Uterus (tissue), 4 donors: ENCODE measurements around the gene PLEKHG3. TPM values are rescaled to one million over a fixed set of nuclear protein-coding genes. Genes with fewer than 3 reads are reported as not detected.

Experiments
- DNase-seq, 2 donors: peaks; one replicate each; pipeline ENCODE4 v3.0.0-alpha.2; 2019 to 2020
- H3K27ac ChIP-seq, 2 donors: fragments of 200-600 bp; sonication (generic); 1 replicate in 1 of 2; 2 replicates in 1 of 2; pipeline ENCODE4 v1.5.1; 2016 to 2018
- H3K27me3 ChIP-seq, 2 donors: fragments of 200-600 bp; sonication (generic); one replicate each; pipeline ENCODE4 v1.5.1; 2018 to 2019; ENCODE audit warnings: control low read depth in 1 of 2
- H3K36me3 ChIP-seq, 2 donors: fragments of 200-600 bp; sonication (generic); one replicate each; pipeline ENCODE4 v1.5.1; 2019; ENCODE audit warnings: control low read depth in 1 of 2
- H3K4me1 ChIP-seq, 2 donors: fragments of 200-600 bp; sonication (generic); one replicate each; pipeline ENCODE4 v1.5.1; 2018 to 2019; ENCODE audit warnings: control low read depth in 1 of 2
- H3K4me3 ChIP-seq, 2 donors: fragments of 200-600 bp; sonication (generic); 1 replicate in 1 of 2; 2 replicates in 1 of 2; pipeline ENCODE4 v1.5.1; 2018 to 2019; ENCODE audit warnings: mild to moderate bottlenecking in 1 of 2
- H3K9me3 ChIP-seq, 2 donors: fragments of 200-600 bp; sonication (generic); one replicate each; pipeline ENCODE4 v1.5.1; 2019; ENCODE audit warnings: control low read depth in 1 of 2
- POLR2A ChIP-seq, 2 donors: fragments of 450-650 bp; IDR thresholded peaks; one replicate each; pipeline ENCODE4 v1.6.1; 2016; ENCODE audit warnings: antibody characterized with exemption in 2 of 2, mild to moderate bottlenecking in 1 of 2, moderate library complexity in 1 of 2
- intact Hi-C: fragments of 100-400 bp; cut with DNase I; formaldehyde crosslinking; loops from one replicate; pipeline ENCODE4 v1.15.1; 2023; ENCODE audit warnings: low total_unique reads
- total RNA-seq, 4 donors: library from RNA; depleted of rRNA in 3 of 4; stranded (reverse); fragments of >200 nt in 3 of 4; gene quantifications; one replicate each; pipeline versions ENCODE4 v1.1.0 to v1.2.4, GENCODE V29; 2014 to 2023
- TF ChIP-seq, protein P1 (sequence below), 4 experiments: fragments of 200-600 bp in 2 of 4; fragments of 450-650 bp in 2 of 4; sonication (generic) in 2 of 4; IDR thresholded peaks; one replicate each; pipeline ENCODE4 v1.5.1; 2016 to 2019; ENCODE audit warnings: antibody characterized with exemption in 4 of 4, mild to moderate bottlenecking in 2 of 4, moderate library complexity in 1 of 4
- donor health status: DM: yes; HTN: yes; CAD: no.

The PLEKHG3 gene
- total RNA-seq, 4 donors from 2014 or later = 40.5 to 178 (median 59.7) TPM

GRCh38 chr14:64711039-64711438 is 6.8 kb downstream of the PLEKHG3 start:
- H3K36me3 ChIP-seq = no peaks in the 10 kb centered on the region
- no peaks in the 10 kb centered on the region for H3K9me3 ChIP-seq
- no peaks in the 10 kb centered on the region for H3K27me3 ChIP-seq
- intact Hi-C loops = no loop called here
- H3K27ac ChIP-seq = peak overlapping the region; percentile 73 to 94
- H3K4me1 ChIP-seq = peaks cover 9 to 14% of the 10 kb centered on the region in 2 donors
- TF ChIP-seq POLR2A (IDR thresholded peaks at IDR 0.05) = no peak
- TF ChIP-seq, protein P1, sequence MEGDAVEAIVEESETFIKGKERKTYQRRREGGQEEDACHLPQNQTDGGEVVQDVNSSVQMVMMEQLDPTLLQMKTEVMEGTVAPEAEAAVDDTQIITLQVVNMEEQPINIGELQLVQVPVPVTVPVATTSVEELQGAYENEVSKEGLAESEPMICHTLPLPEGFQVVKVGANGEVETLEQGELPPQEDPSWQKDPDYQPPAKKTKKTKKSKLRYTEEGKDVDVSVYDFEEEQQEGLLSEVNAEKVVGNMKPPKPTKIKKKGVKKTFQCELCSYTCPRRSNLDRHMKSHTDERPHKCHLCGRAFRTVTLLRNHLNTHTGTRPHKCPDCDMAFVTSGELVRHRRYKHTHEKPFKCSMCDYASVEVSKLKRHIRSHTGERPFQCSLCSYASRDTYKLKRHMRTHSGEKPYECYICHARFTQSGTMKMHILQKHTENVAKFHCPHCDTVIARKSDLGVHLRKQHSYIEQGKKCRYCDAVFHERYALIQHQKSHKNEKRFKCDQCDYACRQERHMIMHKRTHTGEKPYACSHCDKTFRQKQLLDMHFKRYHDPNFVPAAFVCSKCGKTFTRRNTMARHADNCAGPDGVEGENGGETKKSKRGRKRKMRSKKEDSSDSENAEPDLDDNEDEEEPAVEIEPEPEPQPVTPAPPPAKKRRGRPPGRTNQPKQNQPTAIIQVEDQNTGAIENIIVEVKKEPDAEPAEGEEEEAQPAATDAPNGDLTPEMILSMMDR (IDR thresholded peaks at IDR 0.05) = no peak
- DNase-seq = peak in 1 of 2 donors; percentile 54
- H3K4me3 ChIP-seq = no peak overlapping the region

- Histone ChIP-seq H3K27me3 (no peaks in the 10 kb centered on the region), H3K27ac (no peak overlapping the region), H3K4me1 (peaks cover 5 to 14% of the 10 kb centered on the region in 2 donors), H3K9me3 (no peaks in the 10 kb centered on the region), H3K36me3 (no peaks in the 10 kb centered on the region), H3K4me3 (no peak overlapping the region)
- intact Hi-C loops = no loop called here
- DNase-seq = no peak
- TF ChIP-seq, protein P1 (IDR thresholded peaks at IDR 0.05) = no peak
- TF ChIP-seq POLR2A (IDR thresholded peaks at IDR 0.05) = no peak
Measured at GRCh38 chr14:64713677-64714076, 9.5 kb downstream of the PLEKHG3 start.

- no peaks in the 10 kb centered on the region for H3K36me3 ChIP-seq
- TF ChIP-seq POLR2A (IDR thresholded peaks at IDR 0.05) = no peak
- TF ChIP-seq, protein P1 (IDR thresholded peaks at IDR 0.05) = no peak
- no peaks in the 10 kb centered on the region for H3K9me3 ChIP-seq
- H3K27ac ChIP-seq = peak overlapping the region; percentile 77 to 86
- intact Hi-C loops = no loop called here
- H3K27me3 ChIP-seq = no peaks in the 10 kb centered on the region
- H3K4me1 ChIP-seq = peaks cover 8 to 12% of the 10 kb centered on the region in 2 donors
- H3K4me3 ChIP-seq = no peak overlapping the region
- peak in 1 of 2 donors; percentile 4 for DNase-seq
Measured at GRCh38 chr14:64714432-64715025, 10.3 kb downstream of the PLEKHG3 start.

DNA sequence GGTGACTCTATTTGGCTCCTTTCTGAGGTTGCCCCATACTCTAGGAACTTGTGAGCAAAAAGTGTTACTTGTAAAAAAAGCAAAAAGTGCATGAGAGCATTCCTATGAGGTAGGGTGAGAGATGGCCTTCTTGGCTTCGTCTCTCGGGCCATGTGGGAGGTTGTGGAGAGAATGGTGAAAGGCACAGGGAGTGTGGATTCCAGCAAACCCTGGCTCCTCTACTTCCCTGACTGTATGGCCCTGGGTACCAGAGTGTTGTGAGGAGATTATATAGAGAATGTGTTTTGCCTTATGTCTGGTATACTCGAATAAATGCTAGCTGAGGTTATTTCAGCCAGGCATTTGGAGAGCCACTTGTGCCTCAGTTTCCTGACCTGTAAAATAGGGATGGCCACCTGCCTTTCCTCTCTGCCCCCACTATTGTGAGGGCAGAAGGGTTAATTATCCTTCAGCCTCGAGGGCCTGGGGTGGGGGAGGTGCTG is 11.0 kb downstream of the PLEKHG3 start:
- Histone ChIP-seq H3K27me3 (no peaks in the 10 kb centered on the region), H3K27ac (peak overlapping the region; percentile 77 to 86), H3K4me1 (peaks cover 7 to 19% of the 10 kb centered on the region in 2 donors), H3K4me3 (peak overlapping the region in 1 of 2 donors; percentile 25), H3K36me3 (no peaks in the 10 kb centered on the region), H3K9me3 (no peaks in the 10 kb centered on the region)
- intact Hi-C loops = no loop called here
- peak in 1 of 2 donors; percentile 20 for DNase-seq
- TF ChIP-seq, protein P1 (IDR thresholded peaks at IDR 0.05) = no peak
- no peak for TF ChIP-seq POLR2A (IDR thresholded peaks at IDR 0.05)

- DNase-seq = peak in 1 of 2 donors; percentile 23
- intact Hi-C loops = no loop called here
- Histone ChIP-seq H3K4me3 (peak overlapping the region; percentile 22 to 25), H3K36me3 (no peaks in the 10 kb centered on the region), H3K27ac (peak overlapping the region; percentile 77 to 86), H3K4me1 (peaks cover 4 to 20% of the 10 kb centered on the region in 2 donors), H3K27me3 (no peaks in the 10 kb centered on the region), H3K9me3 (no peaks in the 10 kb centered on the region)
- TF ChIP-seq POLR2A (IDR thresholded peaks at IDR 0.05) = no peak
- TF ChIP-seq, protein P1 (IDR thresholded peaks at IDR 0.05) = no peak
Measured at GRCh38 chr14:64715628-64716412, 11.6 kb downstream of the PLEKHG3 start.
